A673 (cell line): Measurements from ENCODE around the gene SSNA1.

Source experiments
- EZH2 ChIP-seq: fragments of 200-600 bp; sonication (generic); IDR thresholded peaks from 2 replicates; pipeline ENCODE4 v1.6.1; 2017; ENCODE audit warnings: borderline replicate concordance, low read depth, mild to moderate bottlenecking, mixed read lengths, antibody characterized with exemption, low read length; ENCODE audit not compliant: poor library complexity, severe bottlenecking
- TF ChIP-seq, protein P1 (sequence below): fragments of 300-800, 200-600 bp; sonication (generic); conservative IDR thresholded peaks from 2 replicates; pipeline ENCODE4 v1.5.1; 2017; ENCODE audit warnings: low read depth, mild to moderate bottlenecking, antibody characterized with exemption, low read length, moderate library complexity, mixed read lengths

DNA sequence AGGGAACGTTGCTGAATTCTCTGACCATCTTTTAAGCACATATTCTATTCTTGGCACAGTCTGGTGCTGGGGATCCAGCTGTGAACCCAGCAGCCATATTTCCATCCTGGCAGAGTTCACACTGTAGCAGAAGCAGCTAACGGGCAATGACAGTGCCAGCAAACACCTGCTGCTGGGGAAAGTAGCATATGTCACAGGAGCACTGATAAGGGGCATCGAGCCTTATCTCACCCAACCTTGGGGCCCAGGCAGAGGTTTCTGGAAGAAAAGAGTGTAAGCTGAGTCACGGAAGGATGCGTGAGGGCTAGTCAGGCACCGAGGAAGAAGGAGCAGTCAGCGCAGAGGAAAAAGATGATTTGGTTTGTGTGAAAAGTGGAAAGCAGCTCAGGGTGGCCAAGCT lies 18.1 kb downstream of the SSNA1 start:
- TF ChIP-seq, protein P1, sequence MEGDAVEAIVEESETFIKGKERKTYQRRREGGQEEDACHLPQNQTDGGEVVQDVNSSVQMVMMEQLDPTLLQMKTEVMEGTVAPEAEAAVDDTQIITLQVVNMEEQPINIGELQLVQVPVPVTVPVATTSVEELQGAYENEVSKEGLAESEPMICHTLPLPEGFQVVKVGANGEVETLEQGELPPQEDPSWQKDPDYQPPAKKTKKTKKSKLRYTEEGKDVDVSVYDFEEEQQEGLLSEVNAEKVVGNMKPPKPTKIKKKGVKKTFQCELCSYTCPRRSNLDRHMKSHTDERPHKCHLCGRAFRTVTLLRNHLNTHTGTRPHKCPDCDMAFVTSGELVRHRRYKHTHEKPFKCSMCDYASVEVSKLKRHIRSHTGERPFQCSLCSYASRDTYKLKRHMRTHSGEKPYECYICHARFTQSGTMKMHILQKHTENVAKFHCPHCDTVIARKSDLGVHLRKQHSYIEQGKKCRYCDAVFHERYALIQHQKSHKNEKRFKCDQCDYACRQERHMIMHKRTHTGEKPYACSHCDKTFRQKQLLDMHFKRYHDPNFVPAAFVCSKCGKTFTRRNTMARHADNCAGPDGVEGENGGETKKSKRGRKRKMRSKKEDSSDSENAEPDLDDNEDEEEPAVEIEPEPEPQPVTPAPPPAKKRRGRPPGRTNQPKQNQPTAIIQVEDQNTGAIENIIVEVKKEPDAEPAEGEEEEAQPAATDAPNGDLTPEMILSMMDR: no peak
- no peak for TF ChIP-seq EZH2
